Measurements from ENCODE around the gene LLGL2.

The LLGL2 gene

DNA sequence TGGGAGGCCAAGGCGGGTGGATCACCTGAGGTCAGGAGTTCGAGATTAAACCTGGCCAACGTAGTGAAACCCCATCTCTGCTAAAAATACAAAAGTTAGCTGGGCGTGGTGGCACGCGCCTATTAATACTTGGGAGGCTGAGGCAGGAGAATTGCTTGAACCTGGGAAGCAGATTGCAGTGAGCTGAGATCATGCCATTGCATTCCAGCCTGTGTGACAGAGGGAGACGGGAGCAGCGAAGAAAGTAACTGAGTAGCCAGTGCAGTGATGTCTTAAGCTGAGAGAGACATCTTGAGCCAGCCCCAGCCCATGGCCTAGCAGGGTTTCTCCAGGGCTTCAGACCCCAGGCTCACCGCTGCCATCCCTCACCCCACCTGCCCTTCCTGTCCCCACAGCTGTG is 97.9 kb downstream of the LLGL2 start:
- in situ Hi-C loops (cut with HindIII; ENCODE audit: low sequenced_read_pairs) = no loop called here
- DNase-seq (ENCODE audit: low read depth) = no peak
- no peak overlapping the region for H3K4me3 ChIP-seq (ENCODE audit: low read depth, low read length)
- TF ChIP-seq, protein P1, sequence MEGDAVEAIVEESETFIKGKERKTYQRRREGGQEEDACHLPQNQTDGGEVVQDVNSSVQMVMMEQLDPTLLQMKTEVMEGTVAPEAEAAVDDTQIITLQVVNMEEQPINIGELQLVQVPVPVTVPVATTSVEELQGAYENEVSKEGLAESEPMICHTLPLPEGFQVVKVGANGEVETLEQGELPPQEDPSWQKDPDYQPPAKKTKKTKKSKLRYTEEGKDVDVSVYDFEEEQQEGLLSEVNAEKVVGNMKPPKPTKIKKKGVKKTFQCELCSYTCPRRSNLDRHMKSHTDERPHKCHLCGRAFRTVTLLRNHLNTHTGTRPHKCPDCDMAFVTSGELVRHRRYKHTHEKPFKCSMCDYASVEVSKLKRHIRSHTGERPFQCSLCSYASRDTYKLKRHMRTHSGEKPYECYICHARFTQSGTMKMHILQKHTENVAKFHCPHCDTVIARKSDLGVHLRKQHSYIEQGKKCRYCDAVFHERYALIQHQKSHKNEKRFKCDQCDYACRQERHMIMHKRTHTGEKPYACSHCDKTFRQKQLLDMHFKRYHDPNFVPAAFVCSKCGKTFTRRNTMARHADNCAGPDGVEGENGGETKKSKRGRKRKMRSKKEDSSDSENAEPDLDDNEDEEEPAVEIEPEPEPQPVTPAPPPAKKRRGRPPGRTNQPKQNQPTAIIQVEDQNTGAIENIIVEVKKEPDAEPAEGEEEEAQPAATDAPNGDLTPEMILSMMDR (IDR thresholded peaks at IDR 0.05; ENCODE audit: low read depth, low read length, missing control alignments) = no peak

DNA sequence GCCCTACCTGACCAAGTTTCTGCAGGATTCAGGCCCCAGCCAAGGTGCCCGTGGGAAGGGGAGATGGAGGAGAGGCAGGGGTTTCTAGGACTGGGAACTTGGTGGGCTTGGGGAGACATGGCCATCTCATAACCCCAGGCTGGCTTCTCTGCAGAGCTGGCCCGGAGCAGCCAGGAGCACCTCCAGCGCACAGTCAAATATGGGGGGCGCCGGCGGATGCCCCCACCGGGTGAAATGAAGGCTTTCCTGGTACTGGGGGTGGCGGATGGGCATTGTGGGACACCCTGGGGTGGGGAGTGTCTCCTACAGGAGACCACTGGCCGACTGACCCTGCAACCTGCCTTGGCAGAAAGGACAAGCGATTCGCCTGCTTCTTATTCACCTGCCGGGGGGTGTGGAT is 98.5 kb downstream of the LLGL2 start:
- TF ChIP-seq, protein P1 (IDR thresholded peaks at IDR 0.05; ENCODE audit: low read depth, low read length, missing control alignments) = no peak
- in situ Hi-C loops (cut with HindIII; ENCODE audit: low sequenced_read_pairs) = no loop called here
- H3K4me3 ChIP-seq (ENCODE audit: low read depth, low read length) = no peak overlapping the region
- no peak for DNase-seq (ENCODE audit: low read depth)
